Measurements from ENCODE around the gene PRPF18.

PRPF18 gene

GRCh38 chr10:13671904-13672303 lies 85.1 kb downstream of the PRPF18 start:
- no peak overlapping the region for H3K4me3 ChIP-seq (ENCODE audit: low read depth, low read length)
- no peak for TF ChIP-seq CTCF (IDR thresholded peaks at IDR 0.05; ENCODE audit: insufficient read depth, low read depth, low read length, missing control alignments)
- no peak for DNase-seq (ENCODE audit: low read depth)

GRCh38 chr10:13672548-13672947 lies 85.8 kb downstream of the PRPF18 start:
- no peak overlapping the region for H3K4me3 ChIP-seq (ENCODE audit: low read depth, low read length)
- no peak for TF ChIP-seq CTCF (IDR thresholded peaks at IDR 0.05; ENCODE audit: insufficient read depth, low read depth, low read length, missing control alignments)
- no peak for DNase-seq (ENCODE audit: low read depth)

- no peak for DNase-seq (ENCODE audit: low read depth)
- no peak overlapping the region for H3K4me3 ChIP-seq (ENCODE audit: low read depth, low read length)
- no peak for TF ChIP-seq CTCF (IDR thresholded peaks at IDR 0.05; ENCODE audit: insufficient read depth, low read depth, low read length, missing control alignments)
These were observed 86.4 kb downstream of the PRPF18 start for GRCh38 chr10:13673156-13673555.

GRCh38 chr10:13674645-13675588 lies 88.2 kb downstream of the PRPF18 start:
- TF ChIP-seq CTCF (IDR thresholded peaks at IDR 0.05; ENCODE audit: insufficient read depth, low read depth, low read length, missing control alignments), result no peak
- H3K4me3 ChIP-seq (ENCODE audit: low read depth, low read length), result no peak overlapping the region
- no peak for DNase-seq (ENCODE audit: low read depth)

GRCh38 chr10:13678101-13678843 lies 91.5 kb downstream of the PRPF18 start:
- TF ChIP-seq CTCF (IDR thresholded peaks at IDR 0.05; ENCODE audit: insufficient read depth, low read depth, low read length, missing control alignments), result no peak
- no peak for DNase-seq (ENCODE audit: low read depth)
- H3K4me3 ChIP-seq (ENCODE audit: low read depth, low read length), result no peak overlapping the region
